PFSK-1 (cell line): ENCODE data around the gene COX7A2.

Source experiments
- FOXP2 ChIP-seq: optimal IDR thresholded peaks from 2 replicates; pipeline ENCODE3; 2011; ENCODE audit warnings: borderline replicate concordance, control low read depth, inconsistent platforms; ENCODE audit not compliant: insufficient read depth; ENCODE audit errors: extremely low read length, extremely low read depth
- POLR2AphosphoS5 ChIP-seq: IDR thresholded peaks from 2 replicates; pipeline ENCODE4 v1.6.1; 2012; ENCODE audit warnings: low read depth, mild to moderate bottlenecking, control low read depth, low read length, moderate library complexity
- REST ChIP-seq, 2 experiments: IDR thresholded peaks; 2 replicates each; pipeline versions ENCODE4 v1.6.1 to v1.8.0; 2011 to 2012; ENCODE audit warnings: low read depth in 2 of 2, low read length in 2 of 2, control low read depth in 1 of 2, inconsistent platforms in 1 of 2, mild to moderate bottlenecking in 1 of 2, moderate library complexity in 1 of 2; ENCODE audit not compliant: insufficient read depth in 1 of 2
- SIN3A ChIP-seq: IDR thresholded peaks from 2 replicates; pipeline ENCODE4 v1.6.1; 2012; ENCODE audit warnings: mild to moderate bottlenecking, low read length, moderate library complexity, borderline replicate concordance; ENCODE audit not compliant: insufficient read depth
- TAF1 ChIP-seq: IDR thresholded peaks from 2 replicates; pipeline ENCODE4 v1.6.1; 2012; ENCODE audit warnings: low read length, control low read depth, borderline replicate concordance; ENCODE audit not compliant: insufficient read depth

Gene COX7A2

GRCh38 chr6:75213732-75214131 lies 29.9 kb downstream of the COX7A2 start:
- TF ChIP-seq TAF1 (no peak), FOXP2 (no peak), SIN3A (no peak), POLR2AphosphoS5 (no peak), REST (IDR thresholded peaks at IDR 0.05; ENCODE audit: insufficient read depth in 1 of 2, low read depth in 2 of 2, low read length in 2 of 2) (no peak)

GRCh38 chr6:75213112-75213511 lies 30.5 kb downstream of the COX7A2 start:
- TF ChIP-seq REST (IDR thresholded peaks at IDR 0.05; ENCODE audit: insufficient read depth in 1 of 2, low read depth in 2 of 2, low read length in 2 of 2) (no peak), SIN3A (no peak), TAF1 (no peak), FOXP2 (no peak), POLR2AphosphoS5 (no peak)

- no peak for TF ChIP-seq REST (IDR thresholded peaks at IDR 0.05; ENCODE audit: insufficient read depth in 1 of 2, low read depth in 2 of 2, low read length in 2 of 2)
- no peak for TF ChIP-seq TAF1
- no peak for TF ChIP-seq POLR2AphosphoS5
- TF ChIP-seq FOXP2 = no peak
- TF ChIP-seq SIN3A = no peak
These were observed 31.5 kb downstream of the COX7A2 start for GRCh38 chr6:75211920-75212590.

GRCh38 chr6:75210885-75211739 lies 32.5 kb downstream of the COX7A2 start:
- TF ChIP-seq POLR2AphosphoS5 = no peak
- TF ChIP-seq FOXP2 = no peak
- no peak for TF ChIP-seq REST (IDR thresholded peaks at IDR 0.05; ENCODE audit: insufficient read depth in 1 of 2, low read depth in 2 of 2, low read length in 2 of 2)
- TF ChIP-seq SIN3A = no peak
- no peak for TF ChIP-seq TAF1
